KOPT-K1 (cell line): Measurements from ENCODE around the gene STK38L.

Source experiments
- H3K27ac ChIP-seq: fragments of 200-600 bp; sonication (generic); 2 replicates; pipeline ENCODE4 v1.5.1; 2016; ENCODE audit warnings: antibody characterized with exemption, mild to moderate bottlenecking, low read depth, low read length; ENCODE audit not compliant: poor library complexity, severe bottlenecking
- H3K36me3 ChIP-seq: fragments of 200-600 bp; sonication (generic); 2 replicates; pipeline ENCODE4 v1.5.1; 2017; ENCODE audit warnings: antibody characterized with exemption, mild to moderate bottlenecking, low read length, moderate library complexity; ENCODE audit not compliant: insufficient read depth
- H3K9me3 ChIP-seq: fragments of 200-600 bp; sonication (generic); 2 replicates; pipeline ENCODE4 v1.5.1; 2017; ENCODE audit warnings: antibody characterized with exemption, low read length, mild to moderate bottlenecking; ENCODE audit not compliant: insufficient read depth, poor library complexity, severe bottlenecking

Gene STK38L

DNA sequence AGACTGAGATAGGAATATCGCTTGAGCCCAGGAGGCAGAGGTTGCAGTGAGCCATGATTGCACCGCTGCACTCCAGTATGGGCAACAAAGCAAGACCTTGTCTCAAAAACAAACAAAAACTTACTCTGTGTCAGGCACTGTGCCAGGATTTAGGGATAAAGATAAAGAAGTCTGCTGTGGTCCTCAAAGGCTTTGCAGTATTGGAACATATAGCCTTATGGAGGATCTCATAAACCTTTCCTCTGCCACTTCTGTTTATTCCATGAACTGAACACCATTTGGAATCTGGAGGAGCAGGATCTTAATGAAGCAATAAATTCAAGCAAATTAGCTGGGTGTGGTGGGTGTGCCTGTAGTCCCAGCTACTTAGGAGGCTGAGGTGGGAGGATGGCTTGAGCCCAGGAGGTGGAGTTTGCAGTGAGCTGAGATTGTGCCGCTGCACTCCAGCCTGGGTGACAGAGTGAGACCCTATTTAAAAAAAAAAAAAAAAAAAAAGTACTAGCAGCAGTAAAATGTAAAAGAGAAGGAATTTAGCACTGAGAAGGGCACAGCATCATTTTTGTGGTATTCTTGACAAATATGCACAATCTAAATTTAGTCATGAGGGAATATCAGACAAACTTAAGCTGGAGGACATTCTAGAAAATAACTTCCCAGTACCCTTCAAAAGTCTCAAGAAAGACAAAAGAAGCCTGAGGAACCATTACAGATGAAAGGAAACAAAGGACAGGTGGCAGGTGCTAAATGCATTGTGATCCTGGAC lies 115.7 kb downstream of the STK38L start:
- Histone ChIP-seq H3K36me3 (no peaks in the 10 kb centered on the region), H3K27ac (no peak overlapping the region), H3K9me3 (no peaks in the 10 kb centered on the region)

DNA sequence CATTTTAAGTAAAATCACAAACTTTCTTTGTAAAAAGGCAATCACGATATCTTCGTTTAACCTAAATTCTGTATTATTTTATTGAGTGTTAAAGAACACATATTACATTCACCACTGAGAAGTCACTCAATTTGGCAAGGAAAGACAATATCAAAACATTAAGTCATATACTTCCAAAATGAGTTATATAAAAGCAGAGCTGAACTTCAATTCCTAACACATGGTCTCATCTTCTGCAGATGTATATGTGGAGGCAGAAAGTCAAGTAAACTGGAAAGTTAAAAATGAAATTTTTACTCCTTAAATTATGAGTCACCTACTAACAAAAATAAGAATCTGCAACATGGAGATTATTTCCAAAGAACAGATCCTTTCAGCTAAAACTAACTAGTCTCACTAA lies 117.3 kb downstream of the STK38L start:
- no peaks in the 10 kb centered on the region for H3K9me3 ChIP-seq
- H3K27ac ChIP-seq, result no peak overlapping the region
- H3K36me3 ChIP-seq, result no peaks in the 10 kb centered on the region

DNA sequence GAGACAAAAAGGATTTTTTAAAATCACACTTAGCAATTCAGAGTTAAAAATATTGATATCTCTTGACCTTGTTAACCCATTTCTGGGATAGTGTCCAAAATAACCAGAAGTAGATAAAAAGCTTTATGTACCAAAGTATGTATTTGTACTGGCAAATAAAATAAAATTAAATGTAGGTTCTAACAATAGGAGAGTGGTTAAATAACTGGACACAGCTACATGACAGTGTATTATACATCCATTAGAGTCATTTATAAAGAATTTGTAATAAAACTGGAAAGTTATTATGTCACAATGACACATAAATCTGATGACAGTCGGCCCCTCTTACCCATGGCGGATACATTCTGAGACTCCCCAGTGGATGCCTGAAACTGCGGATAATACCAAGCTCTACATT lies 122.5 kb downstream of the STK38L start:
- no peaks in the 10 kb centered on the region for H3K9me3 ChIP-seq
- H3K27ac ChIP-seq, result no peak overlapping the region
- peaks cover 26% of the 10 kb centered on the region for H3K36me3 ChIP-seq

GRCh38 chr12:27367078-27367477 lies 123.0 kb downstream of the STK38L start:
- no peak overlapping the region for H3K27ac ChIP-seq
- peaks cover 31% of the 10 kb centered on the region for H3K36me3 ChIP-seq
- no peaks in the 10 kb centered on the region for H3K9me3 ChIP-seq
